Prostate gland (tissue), 2 donors: ENCODE data around the gene C1QL1.

Experiments used
- CTCF ChIP-seq, 4 experiments: fragments of 200-600 bp in 2 of 4; fragments of 450-650 bp in 2 of 4; sonication (generic) in 2 of 4; IDR thresholded peaks; 1 replicate in 3 of 4; 2 replicates in 1 of 4; pipeline ENCODE4 v1.5.1; 2016 to 2019; ENCODE audit warnings: antibody characterized with exemption in 4 of 4, mild to moderate bottlenecking in 2 of 4, moderate library complexity in 2 of 4
- POLR2AphosphoS5 ChIP-seq: sonication (generic); formaldehyde crosslinking; IDR thresholded peaks from one replicate; pipeline ENCODE4 v1.6.1; 2017; ENCODE audit warnings: antibody characterized with exemption

- TF ChIP-seq POLR2AphosphoS5 (no peak), CTCF (IDR thresholded peaks at IDR 0.05) (no peak)
These were observed 33.0 kb downstream of the C1QL1 start for GRCh38 chr17:44935116-44935515.
